Measurements from ENCODE around the gene PPP6R3.

Gene PPP6R3

GRCh38 chr11:68560216-68560615 is 99.7 kb downstream of the PPP6R3 start:
- DNase-seq (ENCODE audit: low read depth), result no peak

- no peak for DNase-seq (ENCODE audit: low read depth)
Observed at GRCh38 chr11:68563454-68563853, 102.9 kb downstream of the PPP6R3 start.

DNA sequence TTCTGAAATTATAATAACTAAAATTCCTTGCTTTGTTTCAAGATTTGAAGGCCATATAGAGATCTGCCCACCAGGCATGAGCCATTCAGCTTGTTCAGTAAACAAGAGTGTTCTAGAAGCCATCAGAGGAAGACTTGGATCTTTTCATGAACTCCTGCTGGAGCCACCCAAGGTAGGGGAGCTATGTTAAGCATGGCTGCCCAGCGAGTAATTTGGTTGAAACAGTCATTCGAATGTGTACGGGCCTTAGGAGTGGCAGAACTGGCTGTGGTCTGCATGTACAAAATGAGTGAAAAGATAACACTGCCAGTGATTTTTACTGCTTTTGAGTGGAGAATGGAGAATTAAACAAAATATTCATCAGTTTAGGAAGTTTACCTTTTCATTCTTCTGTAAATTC is 103.7 kb downstream of the PPP6R3 start:
- no peak for DNase-seq (ENCODE audit: low read depth)

GRCh38 chr11:68565768-68566167 is 105.2 kb downstream of the PPP6R3 start:
- DNase-seq (ENCODE audit: low read depth), result no peak

- no peak for DNase-seq (ENCODE audit: low read depth)
Observed at GRCh38 chr11:68567553-68567952, 107.0 kb downstream of the PPP6R3 start.

DNA sequence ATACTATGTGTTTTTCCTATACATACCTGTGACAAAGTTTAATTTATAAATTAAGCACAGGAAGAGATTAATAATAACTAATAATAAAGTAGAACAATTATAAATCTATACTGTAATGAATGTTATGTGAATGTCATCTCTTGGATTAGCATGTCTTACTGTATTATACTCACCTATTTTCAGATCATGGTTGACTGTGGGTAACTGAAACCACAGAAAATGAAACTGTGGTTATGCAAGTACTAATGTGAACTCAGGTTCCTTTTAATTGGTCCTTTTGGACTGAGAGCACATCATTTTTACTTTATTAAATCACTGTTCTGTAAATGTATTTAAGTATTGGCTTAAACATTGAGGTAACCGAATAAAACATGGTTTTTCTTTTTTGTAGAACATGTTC is 108.8 kb downstream of the PPP6R3 start:
- peak; percentile 12 for DNase-seq (ENCODE audit: low read depth)

- no peak for DNase-seq (ENCODE audit: low read depth)
Observed at GRCh38 chr11:68570691-68571090, 110.1 kb downstream of the PPP6R3 start.

DNA sequence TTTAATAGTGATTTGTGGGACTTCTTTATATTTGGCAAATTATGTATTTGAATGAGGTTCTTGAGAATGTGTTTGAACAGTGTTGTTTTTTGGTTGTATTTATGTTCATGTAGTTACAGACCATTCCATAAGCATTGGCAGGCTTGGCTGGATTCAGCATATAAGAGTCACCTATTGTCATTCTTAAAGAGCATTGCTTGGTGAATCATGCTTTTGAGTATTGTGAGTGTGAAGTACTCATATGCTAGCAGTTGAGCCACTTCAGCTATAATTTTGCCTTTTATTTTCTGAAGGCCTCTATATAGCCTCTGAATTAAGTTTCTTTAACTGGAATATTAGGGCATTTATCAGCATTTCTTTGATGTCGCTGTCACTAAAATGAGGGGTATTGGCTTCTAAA is 113.8 kb downstream of the PPP6R3 start:
- DNase-seq (ENCODE audit: low read depth), result no peak

GRCh38 chr11:68575025-68575665 is 114.6 kb downstream of the PPP6R3 start:
- DNase-seq (ENCODE audit: low read depth), result peak; percentile 8

DNA sequence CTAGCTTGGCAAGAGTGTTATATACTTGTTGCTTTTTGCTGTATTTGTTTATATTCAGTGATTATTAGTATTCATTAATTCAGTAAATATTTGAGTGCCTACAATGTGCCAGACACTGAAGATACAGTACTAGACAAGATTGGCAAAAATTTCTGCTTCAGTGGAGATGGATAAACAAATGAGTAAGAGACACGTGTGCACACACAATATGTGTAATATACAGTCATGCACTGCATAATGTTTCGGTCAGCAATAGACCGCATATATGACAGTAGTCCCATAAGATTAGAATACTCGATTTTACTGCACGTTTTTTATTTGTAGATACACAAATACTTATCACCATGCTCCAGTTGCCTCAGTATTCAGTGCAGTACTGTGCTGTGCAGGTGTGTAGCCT is 118.9 kb downstream of the PPP6R3 start:
- peak; percentile 33 for DNase-seq (ENCODE audit: low read depth)

- no peak for DNase-seq (ENCODE audit: low read depth)
Observed at GRCh38 chr11:68581439-68581838, 120.9 kb downstream of the PPP6R3 start.

- DNase-seq (ENCODE audit: low read depth), result no peak
Observed at GRCh38 chr11:68581901-68582300, 121.3 kb downstream of the PPP6R3 start.

DNA sequence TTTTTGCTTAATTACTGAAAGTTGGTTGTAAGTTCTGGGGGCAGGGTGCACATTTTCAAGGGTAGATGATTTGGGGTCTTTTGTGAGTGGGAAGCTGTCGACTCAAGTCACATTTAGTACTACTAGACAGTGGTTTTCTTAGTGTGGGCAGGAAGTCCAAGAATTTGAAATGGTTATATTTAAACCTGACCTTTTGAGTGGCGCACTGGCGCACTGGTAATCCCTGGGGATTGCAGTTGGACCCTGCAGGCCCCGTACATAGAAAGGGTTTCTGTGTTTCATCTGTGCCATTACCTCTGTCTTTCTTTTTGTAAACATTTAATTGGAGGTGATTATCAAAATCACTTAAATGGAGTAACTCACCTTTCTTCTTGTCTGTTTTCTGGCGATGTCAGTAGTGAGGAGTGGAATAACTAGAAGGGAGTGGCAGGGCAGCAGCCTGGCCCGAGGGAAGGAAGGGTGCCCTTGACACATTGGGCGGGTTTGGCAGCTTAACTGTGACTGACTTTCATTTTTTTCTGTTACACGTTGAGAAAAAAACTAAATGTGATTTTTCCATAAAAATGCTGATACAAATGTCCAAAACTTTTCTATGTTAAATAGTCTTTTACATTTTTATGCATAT is 122.0 kb downstream of the PPP6R3 start:
- DNase-seq (ENCODE audit: low read depth), result peak; percentile 11

DNA sequence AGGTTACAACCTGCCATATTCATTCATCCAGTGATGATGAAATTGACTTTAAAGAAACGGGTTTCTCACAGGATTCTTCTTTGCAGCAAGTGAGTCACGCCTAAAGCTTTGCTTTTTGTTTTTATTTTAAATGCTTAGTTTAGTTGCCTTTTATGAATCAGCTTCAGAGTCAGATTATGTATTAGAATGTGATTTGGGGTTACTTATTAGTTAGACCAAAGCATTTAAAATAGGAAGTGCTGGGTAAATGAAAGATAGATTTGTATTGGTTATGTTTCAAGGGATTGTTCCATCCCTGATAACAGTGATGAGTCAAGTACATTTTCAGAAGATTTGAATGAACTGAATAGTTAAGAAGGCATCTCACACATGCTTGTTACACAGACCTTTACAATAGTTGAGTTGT is 122.5 kb downstream of the PPP6R3 start:
- DNase-seq (ENCODE audit: low read depth), result peak; percentile 73

- peak; percentile 21 for DNase-seq (ENCODE audit: low read depth)
Observed at GRCh38 chr11:68584097-68584496, 123.5 kb downstream of the PPP6R3 start.

GRCh38 chr11:68584991-68585524 is 124.5 kb downstream of the PPP6R3 start:
- peak; percentile 29 for DNase-seq (ENCODE audit: low read depth)

GRCh38 chr11:68589547-68590216 is 129.1 kb downstream of the PPP6R3 start:
- DNase-seq (ENCODE audit: low read depth), result peak; percentile 32

DNA sequence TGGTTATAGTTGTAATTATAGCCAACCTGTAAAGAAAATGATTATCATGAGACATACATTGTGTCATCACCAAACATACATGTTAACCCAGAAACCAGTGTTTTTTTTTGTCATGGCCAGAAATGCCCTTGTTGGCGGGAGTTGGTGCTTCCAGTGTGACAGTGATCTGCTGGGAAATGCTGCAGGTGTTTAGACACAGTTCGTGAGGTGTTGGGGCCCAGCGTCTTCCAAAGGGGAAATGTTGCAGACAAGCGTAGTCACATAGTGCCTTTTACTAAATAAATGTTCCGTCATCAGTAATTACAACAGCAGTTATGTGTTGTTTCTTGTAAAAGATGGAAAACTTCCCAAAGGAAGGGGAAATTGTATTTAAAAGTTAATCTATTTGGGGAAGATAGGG is 131.2 kb downstream of the PPP6R3 start:
- no peak for DNase-seq (ENCODE audit: low read depth)

DNA sequence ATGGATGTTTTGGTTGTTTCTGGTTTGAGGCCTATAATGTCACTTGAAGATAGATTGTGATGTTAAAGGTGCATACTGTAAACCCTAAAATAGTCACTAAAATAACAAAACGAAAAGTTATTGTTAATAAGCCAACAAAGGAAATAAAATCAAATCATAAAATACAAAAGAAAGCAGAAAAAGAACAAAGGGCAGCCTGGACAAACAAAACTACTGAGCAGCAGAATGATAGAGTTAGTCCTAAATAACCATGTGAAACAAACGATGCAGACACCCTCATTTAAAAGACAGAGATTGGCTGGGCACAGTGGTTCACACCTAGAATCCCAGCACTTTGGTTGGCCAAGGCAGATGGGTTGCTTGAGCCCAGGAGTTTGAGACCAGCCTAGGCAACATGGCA is 132.9 kb downstream of the PPP6R3 start:
- no peak for DNase-seq (ENCODE audit: low read depth)

GRCh38 chr11:68594123-68594522 is 133.6 kb downstream of the PPP6R3 start:
- no peak for DNase-seq (ENCODE audit: low read depth)

DNA sequence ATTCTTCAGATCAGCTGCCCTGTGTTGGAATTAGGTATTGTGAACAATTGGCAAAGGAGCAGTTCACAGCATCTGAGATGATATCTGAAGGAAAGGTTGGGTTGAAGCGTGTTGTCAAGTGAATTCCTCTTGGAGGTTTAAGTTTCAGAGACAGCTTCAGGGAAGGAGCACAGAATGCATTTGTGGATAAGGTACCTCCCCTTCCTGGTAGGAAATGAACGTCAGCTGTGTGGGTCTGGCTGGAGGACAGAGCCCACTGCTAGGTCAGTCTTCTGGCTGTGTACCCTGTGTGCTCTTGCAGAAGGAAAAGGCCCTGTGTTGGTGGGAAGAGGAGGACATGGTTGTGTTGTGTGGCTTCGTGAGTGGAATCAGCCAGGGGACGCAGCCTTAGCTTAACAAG is 135.7 kb downstream of the PPP6R3 start:
- DNase-seq (ENCODE audit: low read depth), result no peak

DNA sequence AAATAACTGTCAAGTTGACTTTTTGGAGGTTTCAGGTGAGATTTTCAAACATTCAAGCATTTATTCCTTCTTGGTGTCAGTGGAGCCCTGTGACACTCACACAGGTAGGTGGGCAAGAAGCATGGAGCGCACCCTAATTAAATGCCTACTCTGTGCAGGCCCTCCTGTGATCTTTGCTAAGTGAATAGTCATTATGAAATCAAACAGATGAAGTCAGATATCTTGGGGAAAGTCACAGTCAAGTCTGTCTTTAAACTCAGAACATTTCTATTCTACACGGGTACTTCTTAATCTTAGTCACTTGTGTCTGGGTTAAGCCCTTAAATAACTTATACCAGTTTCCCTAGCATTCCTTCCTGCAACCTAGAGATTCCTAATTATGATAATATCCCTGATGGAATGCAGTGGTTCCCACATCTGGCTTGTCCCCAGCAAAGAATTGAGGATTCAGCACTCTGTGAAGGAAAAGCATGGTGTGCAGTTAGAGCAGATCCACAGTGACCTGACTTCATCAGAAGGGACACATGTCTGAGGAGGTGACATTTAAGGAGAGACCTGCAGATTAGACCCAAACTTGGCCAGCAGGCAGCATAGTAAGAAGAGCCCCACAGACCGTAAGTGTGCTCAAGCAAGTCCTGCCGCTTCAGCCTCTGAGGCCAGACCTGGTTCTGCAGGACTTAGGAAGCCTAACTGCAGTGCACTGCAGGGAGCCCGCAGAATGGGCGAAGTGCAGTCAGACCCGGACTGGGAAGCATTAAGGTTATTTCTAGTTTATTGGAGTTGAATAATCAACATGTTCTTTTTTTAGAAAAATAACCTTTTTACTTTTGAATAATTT is 138.5 kb downstream of the PPP6R3 start:
- peak; percentile 44 for DNase-seq (ENCODE audit: low read depth)
